ENCODE measurements around the gene COG5. TPM values are rescaled to one million over a fixed set of nuclear protein-coding genes. Genes with fewer than 3 reads are reported as not detected.

Gene COG5
- total and polyA plus RNA-seq, 2 of the 8 experiments (the other 6 are each of a cell fraction or from before 2014, with no cell fraction given) = 10.5 to 28.1 TPM

- no peak for TF ChIP-seq GTF2F1 (IDR thresholded peaks at IDR 0.05; ENCODE audit: borderline replicate concordance, low read depth, low read length)
- no peak for TF ChIP-seq SP2 (IDR thresholded peaks at IDR 0.05; ENCODE audit: low read length)
Measured at GRCh38 chr7:107172276-107173032, 391.3 kb downstream of the COG5 start (continued).
